HepG2 (cell line): ENCODE data around the gene ARHGAP31. TPM values are rescaled to one million over a fixed set of nuclear protein-coding genes. Genes with fewer than 3 reads are reported as not detected.

ENCODE experiments used
- ARNT ChIP-seq: fragments of 450-650 bp; IDR thresholded peaks from 2 replicates; pipeline ENCODE4 v1.6.1; 2017
- FOXK1 ChIP-seq: sonication (generic); formaldehyde crosslinking; IDR thresholded peaks from 2 replicates; pipeline ENCODE4 v1.4.0; 2020; ENCODE audit warnings: low read depth, missing genetic modification reagents, borderline replicate concordance
- HIVEP1 ChIP-seq: sonication (generic); formaldehyde crosslinking; IDR thresholded peaks from 2 replicates; pipeline ENCODE4 v1.4.0; 2020; ENCODE audit warnings: mild to moderate bottlenecking, missing genetic modification reagents
- KLF15 ChIP-seq: sonication (generic); formaldehyde crosslinking; IDR thresholded peaks from 2 replicates; pipeline ENCODE4 v1.8.1; 2023; ENCODE audit warnings: borderline replicate concordance, mild to moderate bottlenecking, inconsistent platforms, missing genetic modification reagents, mixed read lengths
- PHF8 ChIP-seq: sonication (generic); formaldehyde crosslinking; IDR thresholded peaks from 2 replicates; pipeline ENCODE4 v1.5.0; 2020; ENCODE audit warnings: missing genetic modification reagents
- RNF219 ChIP-seq: sonication (generic); formaldehyde crosslinking; IDR thresholded peaks from 2 replicates; pipeline ENCODE4 v1.5.0; 2020; ENCODE audit warnings: mild to moderate bottlenecking, missing genetic modification reagents
- SALL2 ChIP-seq: sonication (generic); formaldehyde crosslinking; IDR thresholded peaks from 2 replicates; pipeline ENCODE4 v1.8.1; 2023; ENCODE audit warnings: mild to moderate bottlenecking, missing genetic modification reagents, inconsistent platforms
- ZBTB43 ChIP-seq: sonication (generic); formaldehyde crosslinking; conservative IDR thresholded peaks from 2 replicates; pipeline ENCODE4 v1.4.0; 2020; ENCODE audit warnings: missing genetic modification reagents
- ZNF12 ChIP-seq: sonication (generic); formaldehyde crosslinking; IDR thresholded peaks from 2 replicates; pipeline ENCODE4 v1.5.0; 2020; ENCODE audit warnings: missing genetic modification reagents
- ZNF343 ChIP-seq: sonication (generic); formaldehyde crosslinking; IDR thresholded peaks from 2 replicates; pipeline ENCODE4 v1.4.0; 2020; ENCODE audit warnings: mild to moderate bottlenecking, missing genetic modification reagents
- ZNF501 ChIP-seq: sonication (generic); formaldehyde crosslinking; IDR thresholded peaks from 2 replicates; pipeline ENCODE4 v1.5.1; 2020; ENCODE audit warnings: mild to moderate bottlenecking, moderate library complexity, missing genetic modification reagents
- polyA plus RNA-seq, 8 experiments: library from polyadenylated mRNA; depleted of rRNA in 3 of 8; stranded (reverse) in 7 of 8; unstranded in 1 of 8; fragments of >200 nt; fragmentation: Illumina TruSeq in 4 of 8; extraction: Trizol in 4 of 8; gene quantifications; 2 replicates each; pipeline versions ENCODE4 v1.2.1 to v1.2.3, GENCODE V29; 2011 to 2016; ENCODE audit warnings: low read depth in 4 of 8, missing spikeins in 1 of 8, mixed read lengths in 1 of 8; ENCODE audit not compliant: insufficient read depth in 1 of 8
- total RNA-seq, 5 experiments: library from RNA; depleted of rRNA; stranded (reverse); fragments of >200 nt; fragmentation: Illumina TruSeq; extraction: Trizol; gene quantifications; 2 replicates each; pipeline ENCODE4 v1.2.3, GENCODE V29; 2016; ENCODE audit warnings: low read depth in 1 of 5

The ARHGAP31 gene
- total and polyA plus RNA-seq, 2 of the 13 experiments (the other 11 are each of a cell fraction or from before 2014, with no cell fraction given), result not detected

- TF ChIP-seq PHF8 (peak; percentile 93), ZNF343 (CRISPR knock-in tag) (no peak), FOXK1 (peak; percentile 95), ARNT (no peak), RNF219 (CRISPR knock-in tag) (0 out of 2 replicates have a peak, but pooled peaks have one; percentile 52), ZNF501 (peak; percentile 87), HIVEP1 (CRISPR knock-in tag) (peak; percentile 62), KLF15 (CRISPR knock-in tag) (no peak), ZBTB43 (CRISPR knock-in tag) (0 out of 2 replicates have a peak, but pooled peaks have one; percentile 66), ZNF12 (CRISPR knock-in tag) (no peak; the same call in 1 of the 2 replicates), SALL2 (peak; percentile 76)
Measured at GRCh38 chr3:119463171-119464169, 169.3 kb downstream of the ARHGAP31 start, which contains the start of gene TMEM39A (continued).
